Mucosa of descending colon (tissue), 3 donors: ENCODE measurements around the gene GABBR2. TPM values are rescaled to one million over a fixed set of nuclear protein-coding genes. Genes with fewer than 3 reads are reported as not detected.
"Not testable (repeated sequence)": the region's sequence is repeated elsewhere in the genome, so short reads cannot be mapped to it uniquely, and the experiment has no call there.

Experiments used
- ATAC-seq: fragments of 200-7000 bp; cut with Tn5 transposase; one replicate; pipeline ENCODE4 v1.9.1; 2020; ENCODE audit warnings: mild to moderate bottlenecking, moderate library complexity
- DNase-seq, 3 donors: peaks; one replicate each; pipeline ENCODE4 v3.0.0-alpha.2; 2020
- H3K36me3 ChIP-seq: fragments of 200-600 bp; one replicate; pipeline ENCODE4 v1.8.0; 2021; ENCODE audit warnings: low read depth, mild to moderate bottlenecking
- H3K4me1 ChIP-seq: fragments of 200-600 bp; one replicate; pipeline ENCODE4 v1.8.0; 2021; ENCODE audit warnings: low read depth, mild to moderate bottlenecking
- H3K4me3 ChIP-seq: fragments of 200-600 bp; one replicate; pipeline ENCODE4 v1.8.0; 2021; ENCODE audit warnings: mild to moderate bottlenecking
- H3K9me3 ChIP-seq: fragments of 200-600 bp; one replicate; pipeline ENCODE4 v1.8.0; 2021; ENCODE audit warnings: mild to moderate bottlenecking
- intact Hi-C, 2 donors: fragments of 100-400 bp; cut with DNase I in 1 of 2; cut with micrococcal nuclease in 1 of 2; formaldehyde crosslinking; loops; one replicate each; pipeline versions ENCODE4 v1.11.0 to v1.11.1; 2022; cut with DNase I, micrococcal nuclease
- total RNA-seq, 3 donors: library from RNA; stranded (reverse); fragmentation: NEBNext Ultra II Directional in 2 of 3; extraction: Animal tissue kit (Norgen Biotek cat#: 25700) in 2 of 3; gene quantifications; one replicate each; pipeline versions ENCODE4 v1.2.1 to v1.2.4, GENCODE V29; 2021 to 2023
- TF ChIP-seq, protein P1 (sequence below): fragments of 200-600 bp; IDR thresholded peaks from one replicate; pipeline ENCODE4 v1.8.0; 2022; ENCODE audit warnings: antibody characterized with exemption, mild to moderate bottlenecking
- donor health status: DM: no; HTN: no; CAD: no; lungs with moderate emphysema.
- donor health status: DM: no; HTN: no; CAD: no.
- donor health status: DM: no; HTN: yes; CAD: no.

The GABBR2 gene
- total RNA-seq, 3 donors from 2014 or later = 0.35 TPM; not detected in 2

DNA sequence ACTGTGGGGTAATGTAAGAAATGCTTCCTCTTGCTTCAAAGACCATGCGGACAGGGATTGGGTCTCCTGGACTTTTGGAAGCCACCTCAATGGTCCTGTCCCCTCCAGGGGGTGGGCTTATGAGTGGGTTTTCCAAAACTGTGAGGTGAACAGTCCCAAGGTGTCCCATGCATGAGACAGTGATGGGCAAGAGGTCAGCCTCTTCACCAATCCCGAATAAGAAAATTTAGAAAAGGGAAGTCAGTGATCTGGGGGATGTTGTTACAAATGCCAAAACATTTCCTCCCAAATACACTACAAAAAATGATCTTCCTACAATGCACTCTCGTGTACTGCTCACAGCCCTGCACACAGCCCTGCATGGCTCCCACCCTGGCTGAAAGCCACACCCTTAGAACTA lies 237.6 kb downstream of the GABBR2 start:
- TF ChIP-seq, protein P1, sequence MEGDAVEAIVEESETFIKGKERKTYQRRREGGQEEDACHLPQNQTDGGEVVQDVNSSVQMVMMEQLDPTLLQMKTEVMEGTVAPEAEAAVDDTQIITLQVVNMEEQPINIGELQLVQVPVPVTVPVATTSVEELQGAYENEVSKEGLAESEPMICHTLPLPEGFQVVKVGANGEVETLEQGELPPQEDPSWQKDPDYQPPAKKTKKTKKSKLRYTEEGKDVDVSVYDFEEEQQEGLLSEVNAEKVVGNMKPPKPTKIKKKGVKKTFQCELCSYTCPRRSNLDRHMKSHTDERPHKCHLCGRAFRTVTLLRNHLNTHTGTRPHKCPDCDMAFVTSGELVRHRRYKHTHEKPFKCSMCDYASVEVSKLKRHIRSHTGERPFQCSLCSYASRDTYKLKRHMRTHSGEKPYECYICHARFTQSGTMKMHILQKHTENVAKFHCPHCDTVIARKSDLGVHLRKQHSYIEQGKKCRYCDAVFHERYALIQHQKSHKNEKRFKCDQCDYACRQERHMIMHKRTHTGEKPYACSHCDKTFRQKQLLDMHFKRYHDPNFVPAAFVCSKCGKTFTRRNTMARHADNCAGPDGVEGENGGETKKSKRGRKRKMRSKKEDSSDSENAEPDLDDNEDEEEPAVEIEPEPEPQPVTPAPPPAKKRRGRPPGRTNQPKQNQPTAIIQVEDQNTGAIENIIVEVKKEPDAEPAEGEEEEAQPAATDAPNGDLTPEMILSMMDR = no peak
- Histone ChIP-seq H3K4me1 (no peaks in the 10 kb centered on the region), H3K9me3 (no peaks in the 10 kb centered on the region), H3K4me3 (no peak overlapping the region), H3K36me3 (no peaks in the 10 kb centered on the region)
- DNase-seq = no peak
- no peak for ATAC-seq
- intact Hi-C loops = no loop called here

DNA sequence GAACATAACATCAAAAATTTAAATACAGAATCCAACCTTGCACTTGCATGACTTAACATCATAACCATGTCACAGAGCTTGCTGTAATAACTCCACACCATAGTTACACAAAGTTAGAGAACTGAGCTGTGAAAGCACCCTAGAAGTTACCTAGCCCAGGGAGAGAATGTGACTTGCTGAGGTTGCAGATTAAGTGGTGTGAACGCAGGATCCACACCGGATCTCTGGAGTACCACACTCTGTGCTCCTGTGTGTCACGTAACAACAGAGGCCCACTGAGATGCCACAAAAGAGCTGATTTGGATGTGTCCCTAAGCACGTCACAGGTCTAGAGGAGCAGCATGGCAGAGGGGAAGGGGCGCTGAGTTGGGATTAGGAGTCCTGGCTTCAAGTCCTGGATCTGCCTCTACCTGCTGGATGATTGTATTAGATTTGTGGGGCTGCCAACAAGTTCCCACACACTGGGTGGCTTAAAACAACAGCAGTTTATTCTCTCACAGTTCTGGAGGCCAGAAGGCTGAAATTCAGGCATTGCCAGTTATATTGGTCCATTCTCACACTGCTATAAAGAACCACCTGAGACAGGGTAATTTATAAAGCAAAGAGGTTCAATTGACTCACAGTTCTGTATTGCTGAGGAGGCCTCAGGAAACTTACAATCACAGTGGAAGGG lies 240.0 kb downstream of the GABBR2 start:
- DNase-seq (no peak), ATAC-seq (no peak)
- intact Hi-C loops = no loop called here
- TF ChIP-seq, protein P1 = no peak
- Histone ChIP-seq H3K9me3 (no peaks in the 10 kb centered on the region), H3K4me1 (no peaks in the 10 kb centered on the region), H3K36me3 (no peaks in the 10 kb centered on the region), H3K4me3 (no peak overlapping the region)

DNA sequence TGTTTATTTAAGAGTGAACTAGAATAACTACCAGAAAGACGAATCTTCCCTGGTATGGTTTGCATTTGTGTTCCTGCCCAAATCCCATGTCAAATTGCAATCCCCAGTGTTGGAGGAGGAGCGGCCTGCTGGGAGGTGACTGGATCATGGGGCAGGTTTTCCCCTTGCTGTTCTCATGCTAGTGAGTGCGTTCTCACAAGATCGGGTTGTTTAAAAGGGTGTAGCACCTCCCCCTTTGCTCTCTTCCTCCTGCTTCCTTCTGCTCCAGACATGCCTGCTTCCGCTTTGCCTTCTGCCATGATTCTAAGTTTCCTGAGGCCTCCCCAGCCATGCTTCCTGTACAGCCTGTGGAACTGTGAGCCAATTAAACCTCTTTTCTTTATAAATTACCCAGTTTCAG lies 242.9 kb downstream of the GABBR2 start:
- intact Hi-C loops = no loop called here
- H3K36me3 ChIP-seq = no peaks in the 10 kb centered on the region
- H3K4me1 ChIP-seq = no peaks in the 10 kb centered on the region
- DNase-seq (no peak), ATAC-seq (no peak)
- H3K4me3 ChIP-seq = no peak overlapping the region
- TF ChIP-seq, protein P1 = no peak
- H3K9me3 ChIP-seq = peaks cover 14% of the 10 kb centered on the region

DNA sequence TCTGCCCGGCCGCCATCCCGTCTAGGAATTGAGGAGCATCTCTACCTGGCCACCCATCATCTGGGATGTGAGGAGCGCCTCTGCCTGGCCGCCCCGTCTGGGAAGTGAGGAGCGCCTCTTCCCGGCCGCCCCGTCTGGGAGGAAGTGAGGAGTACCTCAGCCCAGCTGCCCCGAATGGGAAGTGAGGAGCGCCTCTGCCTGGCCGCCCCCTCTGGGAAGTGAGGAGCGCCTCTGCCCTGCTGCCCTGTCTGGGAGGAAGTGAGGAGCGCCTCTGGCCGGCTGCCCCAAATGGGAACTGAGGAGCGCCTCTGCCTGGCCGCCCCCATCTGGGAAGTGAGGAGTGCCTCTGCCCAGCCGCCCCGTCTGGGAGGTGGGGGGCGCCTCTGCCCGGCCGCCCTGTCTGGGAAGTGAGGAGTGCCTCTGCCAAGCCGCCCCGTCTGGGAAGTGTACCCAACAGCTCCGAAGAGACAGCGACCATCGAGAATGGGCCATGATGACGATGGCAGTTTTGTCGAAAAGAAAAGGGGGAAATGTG lies 244.5 kb downstream of the GABBR2 start:
- intact Hi-C loops, H3K4me1 ChIP-seq, DNase-seq, ATAC-seq, H3K4me3 ChIP-seq, H3K36me3 ChIP-seq: not testable (repeated sequence)
- peaks cover 24% of the 10 kb centered on the region for H3K9me3 ChIP-seq

DNA sequence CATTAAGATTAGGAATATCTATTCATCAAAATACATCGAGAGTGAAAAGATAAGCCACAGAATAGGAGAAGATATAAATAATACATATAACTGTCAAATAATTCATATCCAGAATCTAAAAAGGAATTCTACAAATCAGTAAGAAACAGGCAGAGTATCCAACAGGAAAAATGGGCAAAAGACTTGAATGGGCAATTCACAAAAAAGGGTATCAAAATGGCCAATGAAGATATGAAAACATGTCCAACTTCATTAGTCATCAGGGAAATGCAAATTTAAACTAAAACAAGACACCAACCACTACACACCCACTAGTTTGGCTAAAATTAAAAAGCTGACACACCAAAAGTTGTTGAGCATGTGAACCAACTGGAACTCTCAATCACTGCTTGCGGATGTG lies 246.4 kb downstream of the GABBR2 start:
- intact Hi-C loops = no loop called here
- peaks cover 24% of the 10 kb centered on the region for H3K9me3 ChIP-seq
- H3K4me1 ChIP-seq = no peaks in the 10 kb centered on the region
- TF ChIP-seq, protein P1 = no peak
- no peaks in the 10 kb centered on the region for H3K36me3 ChIP-seq
- DNase-seq (no peak), ATAC-seq (no peak)
- no peak overlapping the region for H3K4me3 ChIP-seq

DNA sequence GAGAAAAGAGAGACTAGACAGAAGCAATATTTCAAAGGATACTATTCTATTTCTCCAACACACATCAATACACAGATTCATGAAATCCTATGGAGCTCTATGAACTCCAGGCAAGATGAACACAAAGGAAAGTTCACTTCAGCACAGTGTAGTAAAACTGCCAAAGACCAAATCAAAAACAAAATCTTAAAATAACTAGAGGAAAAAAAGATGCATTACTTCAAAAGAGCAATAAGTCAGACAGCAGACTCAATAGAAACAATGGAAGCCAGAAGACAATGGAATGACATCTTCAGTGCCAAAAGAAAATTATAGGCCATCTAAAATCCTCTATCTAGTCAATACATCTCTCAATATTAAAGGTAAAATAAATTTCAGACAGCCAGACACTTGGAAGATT lies 248.0 kb downstream of the GABBR2 start:
- TF ChIP-seq, protein P1 = no peak
- ATAC-seq = no peak
- Histone ChIP-seq H3K36me3 (no peaks in the 10 kb centered on the region), H3K4me1 (no peaks in the 10 kb centered on the region), H3K4me3 (no peak overlapping the region), H3K9me3 (peaks cover 24% of the 10 kb centered on the region)
- intact Hi-C loops = no loop called here
- DNase-seq = no peak
